HCEC 1CT (cell line): ENCODE data around the gene MDP1.
A peak's percentile ranks its signal among the peaks of the same experiment; 100 is the strongest.
"Not testable (repeated sequence)": the region's sequence is repeated elsewhere in the genome, so short reads cannot be mapped to it uniquely, and the experiment has no call there.

Source experiments
- DNase-seq: peaks from one replicate; pipeline ENCODE4 v3.0.0-alpha.2; 2017

Gene MDP1

GRCh38 chr14:24228902-24229301 lies 13.0 kb upstream of the MDP1 start:
- DNase-seq: no peak

GRCh38 chr14:24226473-24226872 lies 10.6 kb upstream of the MDP1 start:
- DNase-seq: no peak

- DNase-seq: peak; percentile 94
These were observed 8.8 kb upstream of the MDP1 start for GRCh38 chr14:24224618-24225071.

GRCh38 chr14:24222987-24223386 lies 7.1 kb upstream of the MDP1 start:
- not testable (repeated sequence) for DNase-seq

GRCh38 chr14:24219521-24219920 lies 3.7 kb upstream of the MDP1 start:
- DNase-seq: no peak

GRCh38 chr14:24219080-24219479 lies 3.2 kb upstream of the MDP1 start:
- no peak for DNase-seq

- DNase-seq: not testable (repeated sequence)
These were observed 1.0 kb upstream of the MDP1 start for GRCh38 chr14:24216876-24217275.

GRCh38 chr14:24216345-24216699 lies 456 bp upstream of the MDP1 start:
- no peak for DNase-seq

- DNase-seq: no peak
These were observed 1.8 kb downstream of the MDP1 start for GRCh38 chr14:24213866-24214662.

- DNase-seq: peak; percentile 98
These were observed 2.7 kb downstream of the MDP1 start, which contains the start of gene CHMP4A for GRCh38 chr14:24212924-24213865. Gene CHMP4A (minus strand): TSS chr14:24213488. CDS start chr14:24213439, 49 bp downstream.

GRCh38 chr14:24211311-24211710 lies 4.6 kb downstream of the MDP1 start:
- DNase-seq: no peak

- DNase-seq: no peak
These were observed 8.2 kb downstream of the MDP1 start for GRCh38 chr14:24207625-24208024.

GRCh38 chr14:24207104-24207551 lies 8.7 kb downstream of the MDP1 start:
- no peak for DNase-seq

GRCh38 chr14:24206260-24207103 lies 9.4 kb downstream of the MDP1 start:
- DNase-seq: no peak

GRCh38 chr14:24204163-24205146 lies 11.4 kb downstream of the MDP1 start:
- no peak for DNase-seq

GRCh38 chr14:24203249-24203886 lies 12.5 kb downstream of the MDP1 start:
- DNase-seq: not testable (repeated sequence)

- DNase-seq: not testable (repeated sequence)
These were observed 13.3 kb downstream of the MDP1 start for GRCh38 chr14:24202538-24202937.

GRCh38 chr14:24198814-24199524 lies 16.9 kb downstream of the MDP1 start:
- no peak for DNase-seq

GRCh38 chr14:24197056-24197450 lies 18.8 kb downstream of the MDP1 start:
- no peak for DNase-seq
